ENCODE measurements around the gene MUC7. TPM values are rescaled to one million over a fixed set of nuclear protein-coding genes. Genes with fewer than 3 reads are reported as not detected.

The MUC7 gene
- polyA plus RNA-seq (2012; ENCODE audit: insufficient read length, low read depth) = not detected

DNA sequence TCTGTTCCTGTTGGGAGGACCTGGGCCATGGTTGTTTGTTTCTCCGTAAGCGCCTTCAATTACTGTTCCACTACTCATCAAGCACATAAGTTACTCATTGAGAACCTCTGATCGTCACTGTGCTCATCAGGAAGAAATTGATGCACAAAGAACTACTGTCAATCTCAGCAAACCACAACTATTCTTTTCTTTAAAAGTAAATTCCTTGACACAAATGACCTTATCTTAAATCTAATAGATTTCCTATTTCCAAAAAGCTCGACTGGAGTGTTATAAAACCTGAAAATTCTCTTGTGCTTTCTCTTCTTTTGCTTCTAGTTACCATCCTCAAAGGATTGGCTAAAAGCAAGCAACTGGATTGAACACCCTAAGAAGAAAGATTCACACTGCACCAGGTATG, at the start of gene MUC7:
Gene MUC7 (plus strand): TSS at position 301 of the 400 bp plus-strand sequence. CDS start 1,825 bp downstream, outside the sequence.
- TF ChIP-seq SIN3A (IDR thresholded peaks at IDR 0.05; ENCODE audit: borderline replicate concordance, insufficient read depth, low read length) (no peak), TAF1 (IDR thresholded peaks at IDR 0.05; ENCODE audit: borderline replicate concordance, insufficient read depth, low read length) (no peak), POLR2AphosphoS5 (IDR thresholded peaks at IDR 0.05; ENCODE audit: low read depth, low read length) (no peak), FOXP2 (optimal IDR thresholded peaks at IDR 0.05; ENCODE audit: borderline replicate concordance, extremely low read depth, extremely low read length, insufficient read depth) (no peak)

- TF ChIP-seq SIN3A (IDR thresholded peaks at IDR 0.05; ENCODE audit: borderline replicate concordance, insufficient read depth, low read length) (no peak), REST (IDR thresholded peaks at IDR 0.05; ENCODE audit: insufficient read depth in 1 of 2, low read depth in 2 of 2, low read length in 2 of 2) (no peak), FOXP2 (optimal IDR thresholded peaks at IDR 0.05; ENCODE audit: borderline replicate concordance, extremely low read depth, extremely low read length, insufficient read depth) (no peak), TAF1 (IDR thresholded peaks at IDR 0.05; ENCODE audit: borderline replicate concordance, insufficient read depth, low read length) (no peak), POLR2AphosphoS5 (IDR thresholded peaks at IDR 0.05; ENCODE audit: low read depth, low read length) (no peak)
Observed at GRCh38 chr4:70425306-70425705, 46.7 kb upstream of the MUC7 start.

DNA sequence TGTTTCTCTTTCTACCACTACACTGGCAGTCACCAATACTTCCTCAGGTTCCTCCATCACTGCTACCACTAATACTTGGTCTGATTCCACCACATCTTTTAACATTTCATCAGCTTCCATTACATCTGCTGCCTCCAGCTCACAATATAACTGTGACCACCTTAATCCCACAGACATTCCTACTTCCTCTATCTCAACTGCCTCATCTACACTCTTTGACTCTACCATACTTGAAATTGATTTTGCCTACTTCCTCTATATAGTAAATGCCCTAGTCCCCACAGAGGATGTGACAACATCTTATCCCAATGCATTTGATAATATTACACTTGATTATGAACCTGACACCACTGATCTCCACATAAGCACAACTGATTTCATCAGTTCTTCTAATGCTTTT, 45.2 kb upstream of the MUC7 start:
- no peak for TF ChIP-seq TAF1 (IDR thresholded peaks at IDR 0.05; ENCODE audit: borderline replicate concordance, insufficient read depth, low read length)
- no peak for TF ChIP-seq SIN3A (IDR thresholded peaks at IDR 0.05; ENCODE audit: borderline replicate concordance, insufficient read depth, low read length)
- TF ChIP-seq FOXP2 (optimal IDR thresholded peaks at IDR 0.05; ENCODE audit: borderline replicate concordance, extremely low read depth, extremely low read length, insufficient read depth) = no peak
- no peak for TF ChIP-seq REST (IDR thresholded peaks at IDR 0.05; ENCODE audit: insufficient read depth in 1 of 2, low read depth in 2 of 2, low read length in 2 of 2)
- TF ChIP-seq POLR2AphosphoS5 (IDR thresholded peaks at IDR 0.05; ENCODE audit: low read depth, low read length) = no peak

DNA sequence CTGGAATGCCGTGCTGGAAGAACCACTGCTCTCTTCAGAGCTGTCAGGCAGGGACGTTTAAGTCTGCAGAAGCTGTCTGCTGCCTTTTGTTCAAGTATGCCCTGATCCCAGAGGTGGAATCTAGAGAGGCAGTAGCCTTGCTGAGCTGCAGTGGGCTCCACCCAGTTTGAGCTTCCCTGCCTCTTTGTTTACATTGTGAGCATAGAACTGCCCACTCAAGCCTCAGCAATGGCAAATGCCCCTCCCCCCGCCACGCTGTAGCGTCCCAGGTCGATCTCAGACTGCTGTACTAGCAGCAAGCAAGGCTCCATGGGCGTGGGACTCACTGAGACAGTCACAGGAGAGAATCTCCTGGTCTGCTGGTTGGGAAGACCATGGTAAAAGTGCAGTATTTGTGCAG, 34.8 kb upstream of the MUC7 start:
- TF ChIP-seq FOXP2 (optimal IDR thresholded peaks at IDR 0.05; ENCODE audit: borderline replicate concordance, extremely low read depth, extremely low read length, insufficient read depth) = no peak
- no peak for TF ChIP-seq POLR2AphosphoS5 (IDR thresholded peaks at IDR 0.05; ENCODE audit: low read depth, low read length)
- no peak for TF ChIP-seq REST (IDR thresholded peaks at IDR 0.05; ENCODE audit: insufficient read depth in 1 of 2, low read depth in 2 of 2, low read length in 2 of 2)
- no peak for TF ChIP-seq SIN3A (IDR thresholded peaks at IDR 0.05; ENCODE audit: borderline replicate concordance, insufficient read depth, low read length)
- no peak for TF ChIP-seq TAF1 (IDR thresholded peaks at IDR 0.05; ENCODE audit: borderline replicate concordance, insufficient read depth, low read length)

- TF ChIP-seq FOXP2 (optimal IDR thresholded peaks at IDR 0.05; ENCODE audit: borderline replicate concordance, extremely low read depth, extremely low read length, insufficient read depth) = no peak
Observed at GRCh38 chr4:70442474-70442873, 29.5 kb upstream of the MUC7 start.

DNA sequence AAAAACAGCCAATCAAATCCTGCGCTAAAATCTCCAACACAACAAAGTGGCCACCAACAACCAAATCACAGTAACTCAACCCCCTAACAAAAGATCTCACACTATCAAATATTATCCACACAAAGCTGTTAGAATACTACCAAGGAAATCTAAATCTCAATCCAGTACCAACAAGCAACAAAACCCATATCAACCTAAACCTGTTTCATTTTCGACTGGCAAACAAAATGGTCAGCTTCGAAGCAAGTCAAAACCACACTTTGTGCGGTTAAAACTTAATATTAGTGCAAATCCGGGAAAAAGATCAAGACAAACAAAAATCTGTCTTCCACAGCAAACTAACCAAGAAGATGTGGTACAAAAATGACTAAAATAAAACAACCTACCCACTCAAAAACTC, 28.7 kb upstream of the MUC7 start:
- TF ChIP-seq TAF1 (IDR thresholded peaks at IDR 0.05; ENCODE audit: borderline replicate concordance, insufficient read depth, low read length) = no peak
- no peak for TF ChIP-seq REST (IDR thresholded peaks at IDR 0.05; ENCODE audit: insufficient read depth in 1 of 2, low read depth in 2 of 2, low read length in 2 of 2)
- no peak for TF ChIP-seq SIN3A (IDR thresholded peaks at IDR 0.05; ENCODE audit: borderline replicate concordance, insufficient read depth, low read length)
- TF ChIP-seq POLR2AphosphoS5 (IDR thresholded peaks at IDR 0.05; ENCODE audit: low read depth, low read length) = no peak
- no peak for TF ChIP-seq FOXP2 (optimal IDR thresholded peaks at IDR 0.05; ENCODE audit: borderline replicate concordance, extremely low read depth, extremely low read length, insufficient read depth)
